Measurements from ENCODE around the gene SDK1. TPM values are rescaled to one million over a fixed set of nuclear protein-coding genes. Genes with fewer than 3 reads are reported as not detected.

The SDK1 gene
- total and polyA plus RNA-seq, 12 donors = 1.0 to 5.3 (median 3.2) TPM

DNA sequence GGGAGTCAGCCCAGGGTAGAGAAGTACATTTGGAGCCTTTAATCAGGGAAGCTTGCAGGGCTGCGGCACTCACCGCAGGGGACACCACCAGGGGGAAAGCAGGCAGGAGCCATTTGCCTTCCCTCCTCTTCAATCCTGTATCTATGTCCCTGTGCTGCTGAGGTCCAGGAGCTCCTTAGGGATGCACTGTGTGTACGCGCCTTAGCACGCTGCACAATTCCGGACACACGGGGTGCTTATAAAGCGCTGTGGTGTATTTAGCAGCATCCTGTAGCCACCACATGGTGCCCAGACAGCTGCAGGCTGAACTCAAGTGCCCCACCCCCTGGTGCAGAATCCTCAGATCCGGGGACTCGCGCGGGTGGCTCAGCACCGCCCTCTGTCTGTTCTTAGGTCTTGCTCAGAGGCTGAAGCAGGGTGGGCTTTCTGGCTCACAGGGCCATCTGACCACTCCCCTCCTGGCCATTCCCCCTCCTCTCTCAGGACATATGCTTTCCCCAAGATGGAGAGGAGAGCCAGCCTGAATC is 421.4 kb downstream of the SDK1 start:
- Histone ChIP-seq H3K27ac (no peak overlapping the region), H3K9me3 (no peaks in the 10 kb centered on the region), H3K4me1 (peaks cover 0 to 8% (median 0%) of the 10 kb centered on the region in 9 donors), H3K4me3 (no peak overlapping the region), H3K36me3 (no peaks in the 10 kb centered on the region), H3K27me3 (no peaks in the 10 kb centered on the region)
- no peak for DNase-seq
- WGBS, 2 donors = 17 to 27% methylated on average over 13 of the region's 13 CpGs
- peak in 4 of 8 donors; percentile 31 to 38 (median 34) for ATAC-seq
- intact Hi-C loops (cut with DNase I) = no loop called here
- TF ChIP-seq, protein P1, sequence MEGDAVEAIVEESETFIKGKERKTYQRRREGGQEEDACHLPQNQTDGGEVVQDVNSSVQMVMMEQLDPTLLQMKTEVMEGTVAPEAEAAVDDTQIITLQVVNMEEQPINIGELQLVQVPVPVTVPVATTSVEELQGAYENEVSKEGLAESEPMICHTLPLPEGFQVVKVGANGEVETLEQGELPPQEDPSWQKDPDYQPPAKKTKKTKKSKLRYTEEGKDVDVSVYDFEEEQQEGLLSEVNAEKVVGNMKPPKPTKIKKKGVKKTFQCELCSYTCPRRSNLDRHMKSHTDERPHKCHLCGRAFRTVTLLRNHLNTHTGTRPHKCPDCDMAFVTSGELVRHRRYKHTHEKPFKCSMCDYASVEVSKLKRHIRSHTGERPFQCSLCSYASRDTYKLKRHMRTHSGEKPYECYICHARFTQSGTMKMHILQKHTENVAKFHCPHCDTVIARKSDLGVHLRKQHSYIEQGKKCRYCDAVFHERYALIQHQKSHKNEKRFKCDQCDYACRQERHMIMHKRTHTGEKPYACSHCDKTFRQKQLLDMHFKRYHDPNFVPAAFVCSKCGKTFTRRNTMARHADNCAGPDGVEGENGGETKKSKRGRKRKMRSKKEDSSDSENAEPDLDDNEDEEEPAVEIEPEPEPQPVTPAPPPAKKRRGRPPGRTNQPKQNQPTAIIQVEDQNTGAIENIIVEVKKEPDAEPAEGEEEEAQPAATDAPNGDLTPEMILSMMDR (IDR thresholded peaks at IDR 0.05) = peak in 5 of 9 donors; percentile 4 to 37 (median 14)

- H3K27ac ChIP-seq = no peak overlapping the region
- H3K9me3 ChIP-seq = peaks cover 0 to 3% (median 0%) of the 10 kb centered on the region in 11 donors
- no peaks in the 10 kb centered on the region for H3K36me3 ChIP-seq
- TF ChIP-seq, protein P1 (IDR thresholded peaks at IDR 0.05) = no peak
- 52 to 69% methylated on average over 12 of the region's 12 CpGs for WGBS, 2 donors
- ATAC-seq = peak in 1 of 8 donors; percentile 55
- intact Hi-C loops (cut with DNase I) = no loop called here
- H3K4me1 ChIP-seq = peaks cover 0 to 8% (median 0%) of the 10 kb centered on the region in 9 donors
- no peak for DNase-seq
- no peaks in the 10 kb centered on the region for H3K27me3 ChIP-seq
- no peak overlapping the region for H3K4me3 ChIP-seq
Measured at GRCh38 chr7:3725155-3726059, 424.4 kb downstream of the SDK1 start.

DNA sequence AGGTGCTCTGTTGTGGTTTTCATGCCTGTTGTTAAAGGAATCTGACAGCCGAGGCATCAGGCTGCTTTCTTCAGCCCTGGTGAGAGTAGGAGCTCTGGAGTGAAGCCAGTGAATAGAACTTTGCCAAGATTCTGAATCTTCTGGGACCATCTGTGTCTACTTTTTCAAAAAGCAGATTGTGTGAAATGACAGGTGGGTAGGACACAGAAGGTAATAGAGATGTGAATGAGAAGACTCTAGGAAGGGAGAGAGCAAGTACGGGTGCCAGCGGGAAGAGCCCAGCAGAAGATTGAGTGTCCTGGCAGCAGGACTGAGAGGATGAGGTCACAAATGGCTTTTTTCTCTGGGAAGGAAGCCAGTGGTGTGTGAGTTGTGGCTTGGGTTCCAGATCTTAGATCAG is 429.2 kb downstream of the SDK1 start:
- Histone ChIP-seq H3K4me3 (no peak overlapping the region), H3K27ac (no peak overlapping the region), H3K4me1 (peaks cover 0 to 3% (median 0%) of the 10 kb centered on the region in 9 donors), H3K9me3 (peaks cover 0 to 14% (median 0%) of the 10 kb centered on the region in 11 donors), H3K27me3 (no peaks in the 10 kb centered on the region), H3K36me3 (no peaks in the 10 kb centered on the region)
- TF ChIP-seq, protein P1 (IDR thresholded peaks at IDR 0.05) = no peak
- intact Hi-C loops (cut with DNase I) = no loop called here
- 58 to 75% methylated on average over 3 of the region's 3 CpGs for WGBS, 2 donors
- DNase-seq (no peak), ATAC-seq (peak in 1 of 8 donors; percentile 48)

DNA sequence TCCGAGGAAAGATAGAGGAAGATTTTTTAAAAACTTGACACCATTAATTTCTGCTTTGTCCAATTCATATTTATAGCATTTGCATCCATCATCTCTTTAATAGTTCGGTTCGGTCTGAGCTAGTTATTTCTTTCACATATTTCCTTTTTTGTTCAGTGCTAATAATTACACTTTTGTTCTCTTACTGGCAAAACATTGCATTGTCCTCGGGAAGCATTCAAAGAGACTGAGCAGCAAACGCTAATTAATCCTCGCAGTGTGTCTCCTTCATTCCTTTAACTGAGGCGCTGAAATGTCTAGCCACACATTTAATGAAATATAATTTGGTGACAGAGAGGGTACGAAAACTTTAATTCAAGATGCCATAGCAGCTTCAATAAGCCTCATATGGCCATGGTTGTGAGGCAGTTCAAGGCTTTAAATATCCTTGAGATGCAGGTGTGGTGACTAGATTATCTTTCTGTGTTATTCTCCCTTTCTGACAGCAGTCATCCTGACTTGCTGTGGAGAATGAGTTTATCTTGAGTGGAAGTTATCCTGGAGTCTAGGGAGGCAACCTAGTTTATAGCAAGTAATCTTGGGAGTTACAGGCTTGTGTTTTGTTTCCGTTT is 431.4 kb downstream of the SDK1 start:
- TF ChIP-seq, protein P1 (IDR thresholded peaks at IDR 0.05) = no peak
- intact Hi-C loops (cut with DNase I) = no loop called here

More for the DNA sequence above, 431.4 kb downstream of the SDK1 start:
- H3K4me3 ChIP-seq = no peak overlapping the region
- H3K36me3 ChIP-seq = no peaks in the 10 kb centered on the region
- no peak for DNase-seq
- no peaks in the 10 kb centered on the region for H3K4me1 ChIP-seq
- peaks cover 0 to 14% (median 0%) of the 10 kb centered on the region in 11 donors for H3K9me3 ChIP-seq
- no peaks in the 10 kb centered on the region for H3K27me3 ChIP-seq
- WGBS, 2 donors = 77 to 81% methylated on average over 9 of the region's 9 CpGs
- no peak for ATAC-seq
- no peak overlapping the region for H3K27ac ChIP-seq

Data from heart right ventricle (tissue), 16 donors.